ENCODE measurements around the gene FBXO24. TPM values are rescaled to one million over a fixed set of nuclear protein-coding genes. Genes with fewer than 3 reads are reported as not detected.

Gene FBXO24
- total and polyA plus RNA-seq, 2 of the 8 experiments (the other 6 are each of a cell fraction or from before 2014, with no cell fraction given): 0.35 to 0.57 TPM

- H3K4me3 ChIP-seq (ENCODE audit: extremely low read depth in 1 of 4, insufficient read depth in 2 of 4, low read depth in 3 of 4, low read length in 4 of 4): peak within 1 kb of the TSS; percentile 80 to 88 (median 80)
- H3K36me3 ChIP-seq (ENCODE audit: control insufficient read depth in 2 of 4, insufficient read depth in 4 of 4, low read length in 3 of 4): peaks cover 12 to 14% (median 13%) of the 10 kb centered on the region in 4 experiments
- no peak within 1 kb of the TSS for H3K23ac ChIP-seq (ENCODE audit: insufficient read length)
- H2AK5ac ChIP-seq (ENCODE audit: low read depth, low read length): peak within 1 kb of the TSS; percentile 66; the same call in 1 of the 2 replicates
- DNase-seq (ENCODE audit: low read depth in 1 of 2, low spot score in 2 of 2) (peak in 1 of 2 experiments; percentile 88), FAIRE-seq (no peak)
- peak within 1 kb of the TSS; percentile 69 for H4K91ac ChIP-seq (replicated peaks; ENCODE audit: insufficient read length, low read length)
- ChIA-PET POLR2A (ENCODE audit: partially characterized antibody) (interaction anchor here (0.6 to 10.0 kb wide), 45 partner anchors 9 to 267 kb away, joined by 3 to 172 read pairs (median 4); partner anchors contain the start of genes AGFG2, MEPCE, MOSPD3 and PCOLCE), CTCF (ENCODE audit: partially characterized antibody) (interaction anchor here (0.6 to 11.4 kb wide), 28 partner anchors 8 to 266 kb away, joined by 3 to 171 read pairs (median 4); partner anchors contain the start of genes PCOLCE, POP7 and SAP25)
- H2BK120ac ChIP-seq (replicated peaks; ENCODE audit: low read depth, low read length): no peak within 1 kb of the TSS
- peaks cover 2 to 5% of the 10 kb centered on the region in 2 experiments for H4K20me1 ChIP-seq (replicated peaks in 1 of 2; ENCODE audit: control insufficient read depth in 1 of 2, insufficient read depth in 2 of 2, low read length in 2 of 2)
- peak within 1 kb of the TSS; percentile 83 to 92 for H3K4me2 ChIP-seq (ENCODE audit: insufficient read depth in 1 of 2, low read depth in 2 of 2, low read length in 2 of 2)
- no peak within 1 kb of the TSS; the same call in 1 of the 2 replicates for H2BK12ac ChIP-seq (ENCODE audit: low read depth, low read length)
- peak within 1 kb of the TSS; percentile 76 for H3K4ac ChIP-seq (replicated peaks; ENCODE audit: insufficient read length, low read depth, low read length)
- peak within 1 kb of the TSS; percentile 72 to 97 (median 85) for H3K9ac ChIP-seq (replicated peaks in 1 of 4; ENCODE audit: extremely low read depth in 1 of 4, low read depth in 3 of 4, low read length in 3 of 4)
- peaks cover 0 to 36% (median 20%) of the 10 kb centered on the region in 4 experiments; a peak in 6 of 7 replicates for H3K4me1 ChIP-seq (replicated peaks in 1 of 4; ENCODE audit: control insufficient read depth in 3 of 4, insufficient read depth in 4 of 4, low read length in 3 of 4)
- no peaks in the 10 kb centered on the region; the same call in 1 of the 2 replicates for H3K79me1 ChIP-seq (ENCODE audit: low read depth, low read length)
- peaks cover 0 to 2% (median 0%) of the 10 kb centered on the region in 4 experiments; a peak in 2 of 7 replicates for H3K27me3 ChIP-seq (replicated peaks in 1 of 4; ENCODE audit: control insufficient read depth in 3 of 4, extremely low read depth in 1 of 4, insufficient read depth in 3 of 4, low read length in 3 of 4)
- H4K8ac ChIP-seq (ENCODE audit: extremely low read depth, insufficient read depth, low read length): peak within 1 kb of the TSS; percentile 37; the same call in 1 of the 2 replicates
- 3% methylated on average over 26 of the region's 61 CpGs; no CpG with 5 or more reads in 1 of the 2 experiments for WGBS, 2 experiments (ENCODE audit: extremely low coverage in 1 of 2, insufficient coverage in 1 of 2, insufficient read length in 1 of 2, insufficient replicate concordance in 2 of 2, low coverage in 1 of 2, low lambda C conversion rate in 2 of 2, missing lambda C conversion rate in 1 of 2)
- peak within 1 kb of the TSS; percentile 97 for H3K18ac ChIP-seq (ENCODE audit: extremely low read depth, low read length)
- H2AFZ ChIP-seq (ENCODE audit: low read length): no peak within 1 kb of the TSS
- H3K14ac ChIP-seq (ENCODE audit: insufficient read length): no peak within 1 kb of the TSS
- H3K23me2 ChIP-seq (ENCODE audit: low read depth, low read length): peaks cover 11% of the 10 kb centered on the region
- peaks cover 0 to 11% of the 10 kb centered on the region in 2 experiments; a peak in 1 of 4 replicates for H3K79me2 ChIP-seq (ENCODE audit: control insufficient read depth in 1 of 2, insufficient read depth in 2 of 2, low read length in 2 of 2)
- H3K27ac ChIP-seq (ENCODE audit: low read depth, low read length): peak within 1 kb of the TSS; percentile 86
- peak within 1 kb of the TSS; percentile 84 for H3K56ac ChIP-seq (replicated peaks; ENCODE audit: insufficient read length, low read depth, low read length)
- peak within 1 kb of the TSS; percentile 83 for H4K5ac ChIP-seq (ENCODE audit: insufficient read length, low read depth, low read length)
- no peaks in the 10 kb centered on the region for H3K9me3 ChIP-seq (ENCODE audit: insufficient read depth in 2 of 2, low read depth in 1 of 2, low read length in 1 of 2)
- H2BK5ac ChIP-seq (ENCODE audit: low read depth, low read length): peak within 1 kb of the TSS; percentile 96
- 0 out of 2 replicates have a peak within 1 kb of the TSS, but pooled peaks have one; percentile 80 for H2BK20ac ChIP-seq (ENCODE audit: low read length)
- peak within 1 kb of the TSS; percentile 99 for H2BK15ac ChIP-seq (ENCODE audit: low read length)
- TF ChIP-seq YY1 (IDR thresholded peaks at IDR 0.05; ENCODE audit: low read depth, low read length) (0 out of 2 replicates have a peak, but pooled peaks have one; percentile 11), TAF1 (IDR thresholded peaks at IDR 0.05; ENCODE audit: low read depth, low read length) (peak; percentile 89), SUZ12 (IDR thresholded peaks at IDR 0.05; ENCODE audit: low read length) (no peak), E2F6 (IDR thresholded peaks at IDR 0.05) (no peak), BRCA1 (IDR thresholded peaks at IDR 0.05; ENCODE audit: low read depth, low read length) (no peak), CHD1 (IDR thresholded peaks at IDR 0.05; ENCODE audit: low read depth, low read length) (no peak), SP4 (IDR thresholded peaks at IDR 0.05; ENCODE audit: low read length) (peak; percentile 6), TAF7 (optimal IDR thresholded peaks at IDR 0.05; ENCODE audit: borderline replicate concordance, low read depth, low read length) (peak; percentile 91), CBX5 (IDR thresholded peaks at IDR 0.05; ENCODE audit: low read depth, low read length) (no peak), MAX (IDR thresholded peaks at IDR 0.05) (no peak)
Observed at GRCh38 chr7:100585511-100586265, 440 bp upstream of the FBXO24 start, which contains the start of gene LRCH4. Gene LRCH4, minus strand, starts transcription at chr7:100586129. Its CDS starts 29 bp downstream, at chr7:100586100.

All from H1 (cell line).